HG03575 (cell line): ENCODE results near the gene C16orf96.

Source experiments
- ATAC-seq: cut with Tn5 transposase; IDR thresholded peaks from one replicate; pipeline ENCODE4 v1.9.1; 2021; ENCODE audit not compliant: unreplicated experiment, insufficient number of reproducible peaks, low FRiP score; ENCODE audit errors: extremely low read depth

The C16orf96 gene

DNA sequence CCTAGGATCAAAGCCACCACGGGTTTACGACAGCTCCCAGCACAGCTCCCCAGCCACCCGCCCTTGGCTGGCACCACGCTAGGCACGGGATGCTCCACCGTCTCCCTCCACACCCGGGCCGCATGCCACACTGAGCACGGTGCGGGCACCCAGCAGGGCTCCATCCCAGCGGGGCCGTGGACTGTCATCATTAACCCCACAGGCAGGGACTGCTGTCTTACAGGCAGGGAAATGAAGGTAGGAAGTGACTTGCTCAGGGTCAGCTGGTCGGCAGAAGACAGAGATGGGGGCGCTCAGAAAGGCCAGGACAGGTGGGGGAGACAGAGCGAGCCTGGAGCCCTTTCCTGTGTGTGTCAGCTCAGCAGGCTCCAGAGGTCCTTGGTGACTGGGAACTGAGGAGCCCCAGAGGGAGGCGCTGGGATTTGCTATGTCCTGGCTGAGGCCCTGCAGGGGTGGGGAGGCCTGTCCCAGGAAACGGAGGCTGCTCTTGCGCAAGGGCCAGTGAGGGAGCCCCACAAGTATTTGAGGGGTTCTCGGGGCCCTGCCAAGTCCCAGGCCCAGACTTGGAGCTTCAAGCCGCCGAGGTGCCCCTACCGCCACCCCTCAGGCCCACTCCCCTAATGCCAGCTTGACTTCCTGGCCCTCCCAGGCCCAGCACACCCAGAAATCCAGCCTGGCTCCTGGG is 55.3 kb downstream of the C16orf96 start:
- ATAC-seq, result no peak

- no peak for ATAC-seq
These were observed 56.4 kb downstream of the C16orf96 start for GRCh38 chr16:4612474-4612931.

DNA sequence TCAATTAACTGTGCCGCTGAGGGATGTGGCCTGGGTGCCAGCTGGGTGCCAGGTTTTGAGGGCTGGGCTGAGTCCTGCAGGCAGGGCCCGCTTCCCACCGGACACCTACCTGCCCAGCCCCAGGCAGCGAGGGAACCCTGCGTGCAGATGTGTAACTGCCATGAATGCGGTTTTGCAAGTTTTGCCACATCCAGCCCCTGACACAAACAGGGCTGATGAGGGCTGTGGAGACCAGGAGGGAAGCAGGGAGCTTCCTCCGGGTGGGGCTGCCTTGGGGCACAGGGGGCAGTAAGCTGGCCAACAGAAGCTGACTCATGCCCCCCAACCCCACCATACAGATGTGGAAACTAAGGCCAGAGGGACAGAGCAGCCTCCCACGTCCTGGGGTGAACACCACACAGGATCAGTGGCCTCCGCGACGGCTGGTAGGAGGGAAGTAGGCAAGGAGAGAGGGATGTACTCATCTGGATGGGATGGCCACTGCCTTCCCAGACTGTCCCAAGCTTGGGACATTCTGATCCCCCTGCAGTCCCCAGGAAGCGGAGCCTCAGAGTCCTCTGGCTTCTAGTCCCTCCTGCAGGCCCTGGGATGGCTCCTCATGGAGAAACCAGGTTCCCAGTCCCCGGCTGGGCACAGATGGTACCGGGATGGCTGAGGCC is 57.0 kb downstream of the C16orf96 start:
- ATAC-seq, result no peak

GRCh38 chr16:4613636-4614570 is 57.8 kb downstream of the C16orf96 start:
- no peak for ATAC-seq

GRCh38 chr16:4614571-4615383 is 58.6 kb downstream of the C16orf96 start, which contains the start of gene UBALD1:
Gene UBALD1, minus strand, starts transcription at chr16:4614888. Its CDS starts 91 bp downstream, at chr16:4614797.
- ATAC-seq, result peak; percentile 36

DNA sequence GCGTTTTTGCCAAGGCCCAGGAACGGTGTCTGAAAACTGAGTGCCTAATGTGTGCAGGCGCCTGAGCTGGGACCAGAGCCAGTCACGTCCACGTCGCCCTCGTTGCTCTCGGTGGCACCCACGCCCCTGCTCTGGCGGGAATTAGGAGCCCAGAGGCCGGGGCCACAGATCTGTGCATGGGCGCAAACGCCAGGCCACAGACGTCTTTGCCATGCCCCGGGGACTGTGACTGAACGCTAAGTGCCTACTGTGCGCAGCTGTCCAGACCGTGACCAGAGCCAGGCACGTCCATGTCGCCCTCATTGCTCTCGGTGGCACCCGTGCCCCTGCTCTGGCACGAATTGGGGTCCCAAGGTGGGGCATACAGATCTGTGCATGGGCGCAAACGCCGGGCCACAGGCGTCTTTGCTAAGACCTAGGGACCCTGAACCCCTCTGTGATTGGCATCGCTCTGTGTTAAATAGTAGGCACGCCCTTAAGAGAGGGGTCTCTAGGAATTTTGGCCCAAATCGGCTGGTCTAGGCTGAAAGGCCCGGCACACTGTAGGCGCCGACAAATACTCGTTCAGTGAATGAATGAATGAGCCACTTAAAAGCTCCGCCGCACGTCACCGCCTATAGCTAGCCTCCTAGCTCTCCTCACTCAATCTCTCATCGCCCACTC is 59.4 kb downstream of the C16orf96 start:
- ATAC-seq, result no peak

GRCh38 chr16:4616047-4616811 is 60.1 kb downstream of the C16orf96 start:
- peak; percentile 63 for ATAC-seq

DNA sequence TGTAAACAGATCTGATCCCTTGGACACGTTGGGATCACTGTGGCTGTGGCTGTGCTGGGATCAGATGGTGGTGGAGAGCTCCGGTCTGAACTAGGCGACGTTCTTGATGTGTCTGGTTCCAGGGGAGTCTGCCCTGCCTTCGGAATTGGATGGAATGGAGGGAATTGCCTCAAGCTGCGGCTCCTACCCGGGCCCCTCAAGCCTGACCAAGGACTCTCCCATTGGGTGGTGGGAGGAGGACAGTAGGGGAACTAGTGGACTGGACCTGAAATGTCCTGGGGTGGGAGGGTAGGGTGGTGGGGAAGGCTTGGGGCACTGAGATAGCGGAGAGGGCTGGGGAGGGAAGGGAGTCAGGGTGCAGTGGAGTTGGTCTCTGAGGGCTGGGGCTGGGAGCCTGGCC is 61.7 kb downstream of the C16orf96 start:
- ATAC-seq, result no peak

- no peak for ATAC-seq
These were observed 62.7 kb downstream of the C16orf96 start for GRCh38 chr16:4618645-4619418.

GRCh38 chr16:4623593-4623992 is 67.5 kb downstream of the C16orf96 start:
- no peak for ATAC-seq

GRCh38 chr16:4624015-4624826 is 68.1 kb downstream of the C16orf96 start, which contains the start of gene MGRN1:
Gene MGRN1, plus strand, starts transcription at chr16:4624826. Its CDS starts 135 bp downstream, at chr16:4624961.
- ATAC-seq, result no peak

DNA sequence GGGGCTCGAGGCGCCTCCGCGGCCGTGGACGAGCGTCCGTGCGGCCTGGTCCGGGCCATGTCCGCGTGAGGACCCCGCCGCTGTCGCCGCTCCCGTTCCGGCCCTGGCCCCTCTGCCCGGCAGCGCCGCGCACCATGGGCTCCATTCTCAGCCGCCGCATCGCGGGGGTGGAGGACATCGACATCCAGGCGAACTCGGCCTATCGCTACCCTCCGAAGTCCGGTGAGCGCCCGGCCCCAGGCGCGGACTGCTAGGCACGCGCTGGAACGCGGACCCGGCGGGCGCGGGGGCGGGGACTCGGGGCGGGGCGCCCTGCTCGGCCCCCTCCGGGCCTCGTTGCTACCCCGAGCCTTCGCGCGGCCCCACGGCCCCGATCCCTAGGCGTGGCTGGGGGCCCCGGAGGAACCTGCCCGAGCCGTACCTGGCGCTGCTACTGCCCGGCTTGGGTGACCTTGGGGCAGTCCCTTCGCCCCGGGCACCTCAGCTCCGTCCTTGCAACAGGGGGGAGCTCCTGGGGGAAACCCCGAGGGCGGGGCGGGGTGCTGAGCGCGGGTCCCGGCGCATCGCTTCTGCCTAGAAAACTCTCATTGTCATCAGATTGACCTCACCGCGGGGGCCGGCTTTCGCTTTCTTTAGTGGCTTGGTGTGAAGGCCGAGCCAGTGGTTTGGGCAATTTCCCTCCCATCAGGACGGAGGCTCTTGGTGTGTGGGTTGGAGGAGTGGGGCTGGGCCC is 68.9 kb downstream of the C16orf96 start:
- ATAC-seq, result no peak

- ATAC-seq, result no peak
These were observed 69.5 kb downstream of the C16orf96 start for GRCh38 chr16:4625560-4626159.

- no peak for ATAC-seq
These were observed 70.3 kb downstream of the C16orf96 start for GRCh38 chr16:4626396-4626795.

DNA sequence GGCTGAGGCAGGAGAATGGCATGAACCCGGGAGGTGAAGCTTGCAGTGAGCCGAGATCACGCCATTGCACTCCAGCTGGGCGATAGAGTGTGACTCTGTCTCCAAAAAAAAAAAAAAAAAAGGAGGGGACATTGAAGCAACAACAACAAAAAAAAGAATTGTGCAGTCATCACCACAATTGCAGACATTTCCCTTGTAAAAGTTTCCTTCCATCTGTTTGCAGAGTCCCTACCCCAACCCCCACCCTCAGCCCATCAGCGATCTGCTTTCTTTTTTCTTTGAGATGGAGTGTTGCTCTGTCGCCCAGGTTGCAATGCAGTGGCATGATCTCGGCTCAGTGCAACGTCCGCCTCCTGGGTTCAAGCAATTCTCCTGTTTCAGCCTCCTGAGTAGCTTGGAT is 72.1 kb downstream of the C16orf96 start:
- ATAC-seq, result no peak
